Endothelial cell of umbilical vein (primary cell): ENCODE measurements around the gene SLC9A9. TPM values are rescaled to one million over a fixed set of nuclear protein-coding genes. Genes with fewer than 3 reads are reported as not detected.

Experiments used
- BruUV-seq: library from RNA; stranded (reverse); fragments of 400-500 nt; replicated peaks from 2 replicates; lab custom pipeline; 2021; lab: Mats Ljungman, UMichigan
- CTCF ChIA-PET: fragments of 300-600, 350-600 bp; sonication (Branson Sonifier 250); formaldehyde crosslinking; loops from one replicate; lab custom pipeline; 2021; ENCODE audit warnings: antibody characterized with exemption, inconsistent platforms; lab: Charles Lee
- POLR2A ChIA-PET: fragments of 300-600, 350-600 bp; sonication (Branson Sonifier 250); formaldehyde crosslinking; loops from one replicate; lab custom pipeline; 2021; ENCODE audit warnings: antibody characterized with exemption, inconsistent platforms; lab: Charles Lee
- DNase-seq: peaks from one replicate; pipeline ENCODE4 v3.0.0-alpha.2; 2011; ENCODE audit warnings: low read depth, low spot score
- FAIRE-seq: peaks from 2 replicates; lab custom pipeline; 2011; peaks lifted over from hg19 to GRCh38; lab: Jason Lieb, UNC
- H2AFZ ChIP-seq: 2 replicates; pipeline ENCODE4 v1.6.0; 2012; ENCODE audit warnings: low read depth, low read length, control low read depth, inconsistent platforms
- H3K27ac ChIP-seq: 2 replicates; pipeline ENCODE4 v1.5.1; 2011; ENCODE audit warnings: low read depth, mild to moderate bottlenecking, control low read depth, low read length, moderate library complexity; ENCODE audit not compliant: insufficient read depth
- H3K27me3 ChIP-seq, 2 experiments: 2 replicates each; pipeline versions ENCODE4 v1.6.0 to v1.6.1; 2011; ENCODE audit warnings: low read length in 2 of 2, mixed read lengths in 1 of 2; ENCODE audit not compliant: control insufficient read depth in 2 of 2, insufficient read depth in 2 of 2
- H3K36me3 ChIP-seq, 2 experiments: 2 replicates in 1 of 2; 3 replicates in 1 of 2; pipeline ENCODE4 v1.5.1; 2011; ENCODE audit warnings: low read length in 2 of 2, mild to moderate bottlenecking in 1 of 2, moderate library complexity in 1 of 2; ENCODE audit not compliant: control insufficient read depth in 2 of 2, insufficient read depth in 2 of 2; ENCODE audit errors: extremely low read depth in 1 of 2
- H3K4me1 ChIP-seq: 3 replicates; pipeline ENCODE4 v1.5.1; 2011; ENCODE audit warnings: mild to moderate bottlenecking, low read length; ENCODE audit not compliant: control insufficient read depth, insufficient read depth; ENCODE audit errors: extremely low read depth
- H3K4me2 ChIP-seq: 2 replicates; pipeline ENCODE4 v1.6.1; 2011; ENCODE audit warnings: low read length, control low read depth, mixed read lengths; ENCODE audit not compliant: insufficient read depth
- H3K4me3 ChIP-seq, 3 experiments: fragments of 200-600 bp in 1 of 3; sonication (generic), shearing (Covaris generic) in 1 of 3; replicated peaks in 1 of 3; 2 replicates each; pipeline ENCODE4 v1.5.1; 2011 to 2016; ENCODE audit warnings: control low read depth in 3 of 3, low read length in 3 of 3, mild to moderate bottlenecking in 2 of 3, inconsistent platforms in 1 of 3, low read depth in 1 of 3, moderate library complexity in 1 of 3; ENCODE audit not compliant: insufficient read depth in 1 of 3
- H3K79me2 ChIP-seq: 2 replicates; pipeline ENCODE4 v1.6.0; 2012; ENCODE audit warnings: low read length, inconsistent platforms; ENCODE audit not compliant: control insufficient read depth, insufficient read depth
- H3K9ac ChIP-seq: replicated peaks from 2 replicates; pipeline ENCODE3; 2011; ENCODE audit warnings: low read length, control low read depth; ENCODE audit not compliant: insufficient read depth; ENCODE audit errors: extremely low read depth
- H3K9me1 ChIP-seq: replicated peaks from 3 replicates; pipeline ENCODE4 v1.6.0; 2011; ENCODE audit warnings: mild to moderate bottlenecking, low read length; ENCODE audit not compliant: control insufficient read depth, insufficient read depth; ENCODE audit errors: extremely low read depth
- H3K9me3 ChIP-seq: replicated peaks from 2 replicates; pipeline ENCODE4 v1.5.1; 2012; ENCODE audit warnings: low read length, inconsistent platforms; ENCODE audit not compliant: control insufficient read depth, insufficient read depth
- H4K20me1 ChIP-seq: replicated peaks from 2 replicates; pipeline ENCODE3; 2011; ENCODE audit warnings: mild to moderate bottlenecking, low read length; ENCODE audit not compliant: control insufficient read depth, insufficient read depth; ENCODE audit errors: extremely low read depth
- EZH2 ChIP-seq: IDR thresholded peaks from 2 replicates; pipeline ENCODE4 v1.6.1; 2012; ENCODE audit warnings: borderline replicate concordance, low read depth, mild to moderate bottlenecking, moderate library complexity, low read length, inconsistent platforms; ENCODE audit not compliant: severe bottlenecking
- FOS ChIP-seq: IDR thresholded peaks from 2 replicates; pipeline ENCODE4 v1.6.1; 2011; ENCODE audit warnings: mild to moderate bottlenecking, low read length, moderate library complexity, borderline replicate concordance; ENCODE audit not compliant: insufficient read depth
- GATA2 ChIP-seq: IDR thresholded peaks from 2 replicates; pipeline ENCODE4 v1.7.0; 2011; ENCODE audit warnings: low read depth, mild to moderate bottlenecking, moderate library complexity, mixed read lengths, low read length; ENCODE audit not compliant: insufficient read length, insufficient read depth
- JUN ChIP-seq: IDR thresholded peaks from 2 replicates; pipeline ENCODE4 v1.6.1; 2011; ENCODE audit warnings: borderline replicate concordance, low read depth; ENCODE audit not compliant: insufficient read length, insufficient read depth
- MYC ChIP-seq: IDR thresholded peaks from one replicate; pipeline ENCODE4 v1.6.1; 2011; ENCODE audit warnings: mild to moderate bottlenecking, low read depth, low read length
- POLR2A ChIP-seq: IDR thresholded peaks from 2 replicates; pipeline ENCODE4 v1.6.1; 2012; ENCODE audit warnings: low read depth, mild to moderate bottlenecking, control low read depth, low read length
- POLR2AphosphoS5 ChIP-seq: IDR thresholded peaks from 2 replicates; pipeline ENCODE4 v1.6.1; 2012; ENCODE audit warnings: low read depth, mild to moderate bottlenecking, control low read depth, low read length, moderate library complexity; ENCODE audit not compliant: insufficient read depth
- dilution Hi-C: fragments of 300-500 bp; cut with MboI; formaldehyde crosslinking; loops from one replicate; pipeline ENCODE4 v1.15.0; 2019; ENCODE audit warnings: low sequenced_read_pairs; ENCODE audit not compliant: extremely low pct_ligation_motif_present
- intact Hi-C: fragments of 100-400 bp; cut with micrococcal nuclease; formaldehyde crosslinking; loops from one replicate; pipeline ENCODE4 v1.10.0; 2022
- polyA plus RNA-seq, 4 experiments: library from polyadenylated mRNA; depleted of rRNA in 3 of 4; stranded (reverse) in 3 of 4; unstranded in 1 of 4; fragments of >200 nt; gene quantifications; 2 replicates each; pipeline versions ENCODE4 v1.2.1 to v1.2.3, GENCODE V29; 2011 to 2012; ENCODE audit warnings: missing spikeins in 1 of 4
- total RNA-seq: library from RNA; stranded (reverse); gene quantifications from 2 replicates; pipeline ENCODE4 v1.2.3, GENCODE V29; 2021
- TF ChIP-seq, protein P1 (sequence below), 2 donors: IDR thresholded peaks; 1 replicate in 1 of 2; 2 replicates in 1 of 2; pipeline ENCODE4 v1.5.1; 2011; ENCODE audit warnings: low read length in 2 of 2, mild to moderate bottlenecking in 2 of 2, moderate library complexity in 2 of 2, control low read depth in 1 of 2, inconsistent platforms in 1 of 2, low read depth in 1 of 2; ENCODE audit not compliant: insufficient read depth in 1 of 2; ENCODE audit errors: extremely low read depth in 1 of 2
- TF ChIP-seq, protein P2 (sequence below): IDR thresholded peaks from 2 replicates; pipeline ENCODE4 v1.6.1; 2011; ENCODE audit not compliant: insufficient read depth, insufficient read length

Gene SLC9A9
- total and polyA plus RNA-seq, 2 donors (not counting 3 experiments of a cell fraction or from before 2014, with no cell fraction given), result 1.5 to 1.8 TPM

DNA sequence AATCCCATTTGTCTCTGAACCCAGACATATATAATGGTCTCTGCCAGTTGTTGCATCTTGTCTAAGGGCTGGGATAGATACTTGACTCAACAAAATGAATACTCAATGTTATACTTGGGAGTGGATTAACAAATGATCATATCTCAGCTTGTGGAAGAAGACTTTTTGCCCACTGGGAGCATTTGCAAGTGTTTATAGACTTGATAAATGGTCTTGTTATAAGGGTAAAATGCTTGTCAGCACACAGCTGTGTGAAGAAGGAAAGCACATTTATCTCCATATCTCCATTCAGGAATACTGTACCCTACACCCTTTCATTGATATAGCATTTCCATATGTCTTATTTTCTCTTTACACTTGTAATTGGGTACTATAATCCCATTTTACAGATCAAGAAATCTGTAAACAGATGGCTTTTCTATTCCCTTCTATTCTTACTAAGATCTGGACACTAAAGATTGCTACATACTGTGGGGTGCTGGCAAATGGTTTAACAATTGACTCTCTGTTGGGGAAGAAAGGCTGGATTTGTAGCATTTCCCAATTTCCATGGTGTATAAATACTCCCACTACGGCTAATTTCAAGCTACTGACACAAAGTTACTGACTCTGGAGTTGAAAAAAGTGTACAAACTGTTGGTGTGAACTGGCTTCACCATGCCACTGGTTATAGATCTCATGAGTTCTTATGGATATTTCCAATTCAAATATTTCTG, 574.1 kb downstream of the SLC9A9 start:
- no peaks in the 10 kb centered on the region for H3K9me1 ChIP-seq
- H2AFZ ChIP-seq, result no peak overlapping the region
- H3K9me3 ChIP-seq, result no peaks in the 10 kb centered on the region
- BruUV-seq, result no TSS peak
- FAIRE-seq (no peak), DNase-seq (no peak)
- intact Hi-C loops, result no loop called here
- no peak overlapping the region for H3K27ac ChIP-seq
- no peak for TF ChIP-seq FOS
- TF ChIP-seq, protein P1, sequence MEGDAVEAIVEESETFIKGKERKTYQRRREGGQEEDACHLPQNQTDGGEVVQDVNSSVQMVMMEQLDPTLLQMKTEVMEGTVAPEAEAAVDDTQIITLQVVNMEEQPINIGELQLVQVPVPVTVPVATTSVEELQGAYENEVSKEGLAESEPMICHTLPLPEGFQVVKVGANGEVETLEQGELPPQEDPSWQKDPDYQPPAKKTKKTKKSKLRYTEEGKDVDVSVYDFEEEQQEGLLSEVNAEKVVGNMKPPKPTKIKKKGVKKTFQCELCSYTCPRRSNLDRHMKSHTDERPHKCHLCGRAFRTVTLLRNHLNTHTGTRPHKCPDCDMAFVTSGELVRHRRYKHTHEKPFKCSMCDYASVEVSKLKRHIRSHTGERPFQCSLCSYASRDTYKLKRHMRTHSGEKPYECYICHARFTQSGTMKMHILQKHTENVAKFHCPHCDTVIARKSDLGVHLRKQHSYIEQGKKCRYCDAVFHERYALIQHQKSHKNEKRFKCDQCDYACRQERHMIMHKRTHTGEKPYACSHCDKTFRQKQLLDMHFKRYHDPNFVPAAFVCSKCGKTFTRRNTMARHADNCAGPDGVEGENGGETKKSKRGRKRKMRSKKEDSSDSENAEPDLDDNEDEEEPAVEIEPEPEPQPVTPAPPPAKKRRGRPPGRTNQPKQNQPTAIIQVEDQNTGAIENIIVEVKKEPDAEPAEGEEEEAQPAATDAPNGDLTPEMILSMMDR (IDR thresholded peaks at IDR 0.05; ENCODE audit: extremely low read depth in 1 of 2, insufficient read depth in 1 of 2, low read depth in 1 of 2, low read length in 2 of 2), result no peak
- no peak for TF ChIP-seq MYC
- TF ChIP-seq, protein P2, sequence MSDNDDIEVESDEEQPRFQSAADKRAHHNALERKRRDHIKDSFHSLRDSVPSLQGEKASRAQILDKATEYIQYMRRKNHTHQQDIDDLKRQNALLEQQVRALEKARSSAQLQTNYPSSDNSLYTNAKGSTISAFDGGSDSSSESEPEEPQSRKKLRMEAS, result no peak
- TF ChIP-seq GATA2, result no peak
- no peak for TF ChIP-seq POLR2A
- TF ChIP-seq POLR2AphosphoS5, result no peak
- no peak for TF ChIP-seq EZH2
- no peak for TF ChIP-seq JUN
- H3K9ac ChIP-seq, result no peak overlapping the region
- H3K4me3 ChIP-seq, result no peak overlapping the region
- ChIA-PET POLR2A (no interaction called here), CTCF (no interaction called here)
- no peaks in the 10 kb centered on the region for H4K20me1 ChIP-seq
- no peaks in the 10 kb centered on the region for H3K27me3 ChIP-seq
- H3K4me2 ChIP-seq, result no peak overlapping the region
- H3K79me2 ChIP-seq, result no peaks in the 10 kb centered on the region
- no peaks in the 10 kb centered on the region for H3K4me1 ChIP-seq
- dilution Hi-C loops, result no loop called here
- no peaks in the 10 kb centered on the region for H3K36me3 ChIP-seq
